GM10847 (cell line): ENCODE data around the gene RHEBL1.
A peak's percentile ranks its signal among the peaks of the same experiment; 100 is the strongest.

ENCODE experiments used
- POLR2A ChIP-seq: IDR thresholded peaks from 2 replicates; pipeline ENCODE4 v1.6.1; 2011; ENCODE audit not compliant: insufficient read length; ENCODE audit errors: extremely low read depth

The RHEBL1 gene

DNA sequence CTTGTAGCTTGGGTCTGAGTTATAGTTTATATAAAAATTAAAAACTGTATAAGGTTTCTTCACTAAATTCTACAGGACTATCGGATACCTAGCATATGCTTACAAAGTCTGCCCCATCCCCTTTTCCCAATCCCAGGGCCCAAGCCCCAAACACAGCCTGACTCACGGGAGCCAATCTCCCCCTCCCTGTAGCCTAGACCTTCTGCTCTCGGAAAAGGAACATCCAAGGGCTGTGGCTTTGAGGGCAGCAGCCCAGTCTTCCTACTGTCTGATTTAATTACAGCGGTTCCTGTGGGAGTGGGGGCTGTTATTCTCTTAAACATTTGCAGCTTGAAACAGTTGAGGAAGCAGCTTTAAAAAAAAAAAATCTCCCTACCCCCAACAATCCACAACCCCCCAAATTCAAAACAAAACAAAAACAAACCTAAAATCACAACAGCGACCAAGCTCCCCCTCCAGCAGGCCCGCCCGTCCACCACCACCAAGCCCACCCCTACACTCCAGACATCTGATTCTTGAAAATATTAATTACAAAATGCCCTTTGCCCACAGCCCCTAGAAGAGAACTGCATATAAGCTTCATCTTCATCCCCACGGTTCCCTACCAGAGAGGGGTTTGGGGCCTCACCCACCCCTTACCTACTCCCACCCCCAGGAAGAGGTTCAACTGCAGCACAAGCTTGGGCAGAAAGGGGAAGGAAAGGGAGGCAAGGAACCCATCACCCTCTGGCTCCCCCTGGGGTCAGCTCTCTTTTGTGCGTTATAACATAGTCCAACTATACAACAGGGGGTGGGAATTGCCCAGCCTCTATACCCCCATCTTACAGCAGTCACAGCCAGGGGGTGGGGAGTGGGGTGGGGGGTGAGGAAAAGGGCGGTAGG is 50.1 kb downstream of the RHEBL1 start:
- TF ChIP-seq POLR2A = no peak

DNA sequence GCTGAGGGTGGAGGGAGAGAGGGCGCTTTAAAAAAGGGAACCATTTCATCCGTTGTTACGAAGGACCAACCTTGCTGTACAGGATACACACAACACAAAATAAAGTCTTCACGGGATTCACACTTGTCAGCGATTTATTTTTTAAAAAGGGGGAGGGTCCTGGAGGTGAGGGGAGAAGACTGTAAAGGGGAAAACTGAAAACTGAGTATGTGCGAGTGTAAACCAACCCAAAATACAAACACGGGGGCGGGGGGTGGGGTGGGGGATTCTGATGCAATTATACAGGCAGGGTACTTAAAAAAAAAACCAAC is 50.7 kb downstream of the RHEBL1 start:
- no peak for TF ChIP-seq POLR2A

DNA sequence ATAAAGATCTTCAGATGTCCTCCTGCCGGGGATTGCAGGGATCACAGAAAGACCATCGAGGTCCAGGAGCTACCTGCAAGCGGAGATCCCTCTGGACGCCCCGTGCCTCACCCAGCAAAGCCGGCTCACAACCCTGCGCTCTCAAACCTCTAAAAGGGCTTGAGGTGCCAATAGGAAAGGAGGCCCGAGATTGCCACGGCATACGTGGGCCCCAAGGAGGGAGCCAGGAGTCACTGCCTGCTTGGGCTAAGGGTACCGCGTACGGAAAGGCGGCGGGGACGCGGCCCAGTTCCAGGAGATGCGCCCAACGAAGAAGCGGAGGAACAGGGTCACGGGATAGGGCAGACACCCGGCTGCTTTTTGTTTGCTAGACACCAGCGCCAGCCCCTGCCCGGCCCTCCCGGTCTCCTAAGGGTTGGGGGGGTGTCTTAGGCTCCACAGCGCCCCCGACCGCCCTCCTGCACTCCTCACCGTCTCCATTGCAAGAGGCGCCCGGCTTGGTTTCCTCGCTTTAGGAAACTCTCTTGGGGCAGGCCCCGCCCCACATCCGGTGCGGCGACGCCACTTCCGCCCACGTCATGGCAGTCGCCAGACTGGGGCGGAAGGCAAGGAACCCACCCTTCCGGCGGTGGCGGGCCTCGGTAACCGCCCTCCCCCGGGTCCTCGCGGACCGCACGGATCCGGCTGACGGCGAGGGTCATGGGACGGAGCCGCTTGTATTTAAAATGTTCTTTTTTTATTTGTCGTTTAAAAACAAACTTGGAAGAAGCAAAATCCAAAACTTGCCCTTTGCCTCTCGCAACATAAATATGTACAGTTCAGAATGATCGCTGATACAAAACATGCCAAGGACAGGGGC is 51.3 kb downstream of the RHEBL1 start, which contains the start of gene PRKAG1:
PRKAG1 (minus strand) TSS at position 516 of the 859 bp plus-strand sequence; CDS start at position 480, 36 bp downstream.
- peak; percentile 82 for TF ChIP-seq POLR2A

DNA sequence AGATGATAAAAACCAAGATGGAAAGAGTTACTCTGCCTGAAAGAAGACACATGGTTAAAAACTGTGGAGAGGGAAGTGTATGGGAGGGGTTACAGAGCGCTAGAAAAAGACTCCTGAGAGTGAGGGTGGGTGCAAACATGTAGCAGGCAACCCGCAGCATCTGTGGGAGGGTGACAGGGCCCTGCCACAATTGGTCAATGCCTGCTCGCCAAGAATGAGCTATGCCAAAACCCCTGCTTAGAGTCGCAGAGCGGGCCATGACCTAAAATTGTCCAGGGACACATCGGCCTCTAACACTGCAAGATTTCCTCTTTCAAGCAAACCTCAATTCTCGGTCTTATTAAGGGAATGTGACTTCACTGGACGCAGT is 51.9 kb downstream of the RHEBL1 start:
- TF ChIP-seq POLR2A = no peak

DNA sequence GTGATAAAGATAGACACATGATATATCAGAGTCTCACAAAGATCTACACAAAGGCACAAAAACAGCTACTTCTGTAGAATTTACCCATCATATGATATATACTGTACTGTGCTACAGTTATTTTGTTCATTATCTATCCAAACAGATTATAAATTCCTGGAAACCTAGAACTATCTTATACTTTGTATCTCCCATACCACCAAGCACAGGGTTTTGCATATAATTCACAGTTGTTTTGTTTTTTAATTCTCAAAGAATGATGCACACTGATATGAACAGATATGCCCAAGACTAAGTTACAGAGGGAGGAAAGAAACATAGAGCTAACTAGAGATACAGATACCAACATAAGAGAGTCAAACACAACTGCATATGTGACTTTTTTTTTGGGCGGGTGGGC is 54.6 kb downstream of the RHEBL1 start:
- no peak for TF ChIP-seq POLR2A
